GM18502 (cell line): ENCODE results near the gene GAPDHS.

Source experiments
- ATAC-seq: cut with Tn5 transposase; IDR thresholded peaks from one replicate; pipeline ENCODE4 v1.9.1; 2021; ENCODE audit warnings: mild to moderate bottlenecking; ENCODE audit not compliant: unreplicated experiment, poor library complexity

The GAPDHS gene

DNA sequence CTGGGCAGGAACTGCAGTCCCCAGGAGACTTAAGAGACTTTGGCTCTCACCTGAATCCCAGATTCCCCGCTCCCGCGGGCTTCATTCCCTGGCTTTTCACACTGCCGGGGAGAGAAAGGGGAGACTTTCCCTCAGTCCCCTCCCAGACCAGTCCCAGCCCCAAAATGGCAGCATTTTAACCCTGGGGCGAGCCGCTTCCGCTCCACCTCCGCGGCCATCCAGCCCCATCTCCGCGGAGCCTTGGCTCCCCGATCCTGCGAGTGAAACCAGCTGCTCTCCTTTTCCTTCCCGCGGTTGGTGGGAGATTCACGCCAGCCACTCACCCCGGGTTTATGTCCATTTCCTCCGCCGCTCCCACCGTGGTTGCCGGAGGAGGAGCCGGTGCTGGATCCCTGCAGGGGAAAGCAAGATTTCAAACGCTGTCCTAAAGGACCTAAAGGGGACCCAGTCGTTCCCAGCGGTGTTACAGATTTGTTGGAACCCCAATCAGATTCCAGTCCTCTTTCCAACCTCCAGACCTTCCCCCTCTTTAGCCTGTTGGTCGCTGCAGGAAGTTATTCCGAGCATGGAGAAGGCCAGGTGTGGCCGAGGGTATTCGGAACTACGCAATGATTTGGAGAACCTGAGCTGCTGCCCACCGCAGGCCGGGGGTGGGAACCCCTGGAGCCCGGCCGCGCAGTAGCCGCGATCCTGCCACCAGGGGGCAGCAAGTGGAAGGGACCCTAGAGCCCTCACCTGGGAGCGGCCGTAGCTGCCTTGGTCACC, 23.2 kb upstream of the GAPDHS start:
- ATAC-seq: peak; percentile 56

DNA sequence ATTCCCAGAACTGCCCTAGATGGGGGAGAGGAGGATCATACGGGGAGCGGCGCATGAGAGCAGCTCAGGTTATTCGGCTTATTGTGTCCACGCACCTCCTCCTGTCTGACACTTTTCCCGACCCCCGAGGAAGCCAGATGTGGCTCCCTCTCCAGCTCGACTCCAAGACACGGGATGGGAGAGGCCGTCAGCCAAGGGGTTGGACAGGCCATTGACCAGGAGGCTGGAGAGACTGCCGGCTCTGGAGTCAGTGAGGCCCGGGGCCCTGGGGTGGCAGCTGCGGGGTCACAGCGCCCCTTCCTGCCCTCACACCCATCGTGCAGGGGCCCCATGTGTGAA, 22.7 kb upstream of the GAPDHS start:
- ATAC-seq: no peak

DNA sequence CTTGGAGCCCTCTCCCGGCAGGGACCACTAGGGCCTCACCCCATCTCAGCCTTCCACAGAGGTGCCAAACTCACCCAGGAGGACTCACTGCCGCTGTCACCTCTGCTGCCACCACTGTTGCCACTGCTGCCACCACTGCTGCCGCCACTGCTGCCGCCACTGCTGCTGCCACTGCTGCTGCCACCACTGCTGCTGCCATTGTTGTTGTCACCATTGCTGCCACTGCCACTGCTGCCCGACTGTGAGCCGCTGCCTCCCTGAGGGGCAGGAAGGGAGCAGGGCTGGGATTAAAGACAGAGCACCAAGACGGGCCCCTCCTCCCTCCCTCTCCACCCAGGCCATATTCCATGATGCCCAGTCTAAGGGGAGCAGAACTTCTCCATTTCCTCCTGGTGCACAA, 21.9 kb upstream of the GAPDHS start:
- no peak for ATAC-seq

DNA sequence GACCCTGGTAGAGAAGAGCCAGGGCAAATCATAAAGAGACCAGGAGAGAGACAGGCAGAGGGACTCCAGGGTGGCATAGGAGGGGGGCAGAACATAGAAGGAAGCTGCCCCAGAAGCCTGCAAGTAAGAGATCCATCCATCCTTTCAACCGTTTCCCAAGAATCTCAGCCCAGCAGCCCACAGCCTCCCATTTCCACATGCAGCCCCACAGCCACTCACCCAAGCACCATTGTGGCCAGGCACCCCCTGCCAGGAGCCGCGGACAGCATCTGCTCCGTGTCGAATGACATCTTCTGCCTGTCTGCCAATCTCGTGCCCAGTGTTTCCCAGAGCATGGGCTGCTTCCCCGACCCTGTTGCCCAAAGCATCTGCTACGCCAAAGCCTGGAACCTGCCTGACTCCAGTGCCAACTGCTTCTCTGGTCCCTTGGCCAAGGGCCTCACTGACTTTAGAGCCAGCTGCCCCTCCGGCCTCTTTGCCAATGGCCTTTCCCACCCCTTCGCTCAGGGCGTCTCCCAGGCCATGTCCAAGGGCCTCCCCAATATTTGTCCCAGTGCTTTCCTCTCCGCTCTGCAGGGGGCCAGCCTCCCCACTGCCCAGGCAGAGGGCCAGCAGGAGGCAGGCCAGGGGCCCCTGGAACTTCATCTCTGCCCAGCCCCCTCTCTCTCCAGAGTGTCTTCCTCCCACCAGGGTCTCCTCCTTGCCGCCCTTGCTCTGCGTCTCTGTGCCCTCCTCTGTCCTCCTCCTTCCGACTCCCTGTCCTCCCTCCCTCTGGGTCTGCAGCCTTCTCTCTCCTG, 20.2 kb upstream of the GAPDHS start:
- no peak for ATAC-seq

DNA sequence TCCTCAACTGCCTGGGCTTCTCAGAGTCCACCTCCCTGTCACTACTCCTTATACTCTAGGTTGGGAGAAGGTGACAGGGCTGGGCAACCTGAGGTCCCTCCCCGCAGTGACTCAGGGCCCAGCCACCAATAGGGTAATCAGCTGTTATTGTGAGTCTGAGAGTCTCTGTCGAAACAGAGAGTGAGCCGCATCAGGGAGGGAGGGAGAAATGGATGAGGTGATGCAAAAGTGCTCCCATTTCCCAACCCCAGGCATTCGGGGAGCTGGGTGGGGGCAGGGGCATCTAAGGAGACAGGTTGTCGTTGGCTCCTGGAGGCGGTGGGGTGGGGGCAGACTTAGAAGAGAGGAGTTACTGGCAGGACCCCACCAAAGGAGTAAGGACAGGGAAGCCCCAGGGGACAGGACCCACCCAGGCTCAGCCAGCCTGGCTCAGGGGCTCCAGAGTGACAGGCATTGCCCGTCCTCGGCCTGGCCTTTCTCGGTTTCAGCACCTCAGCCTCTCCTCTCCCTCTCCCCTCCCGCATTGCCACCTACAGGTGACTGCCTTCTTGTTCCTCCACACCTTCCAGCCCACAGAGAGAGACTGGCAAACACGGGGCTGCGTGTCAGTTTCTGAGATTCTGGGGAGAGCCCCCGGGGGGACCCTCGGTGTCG, 19.5 kb upstream of the GAPDHS start, which contains the start of gene DMKN:
Gene DMKN, minus strand, starts transcription at position 22 of the 654 bp plus-strand sequence. CDS start 174 bp downstream, outside the sequence.
- ATAC-seq: no peak

DNA sequence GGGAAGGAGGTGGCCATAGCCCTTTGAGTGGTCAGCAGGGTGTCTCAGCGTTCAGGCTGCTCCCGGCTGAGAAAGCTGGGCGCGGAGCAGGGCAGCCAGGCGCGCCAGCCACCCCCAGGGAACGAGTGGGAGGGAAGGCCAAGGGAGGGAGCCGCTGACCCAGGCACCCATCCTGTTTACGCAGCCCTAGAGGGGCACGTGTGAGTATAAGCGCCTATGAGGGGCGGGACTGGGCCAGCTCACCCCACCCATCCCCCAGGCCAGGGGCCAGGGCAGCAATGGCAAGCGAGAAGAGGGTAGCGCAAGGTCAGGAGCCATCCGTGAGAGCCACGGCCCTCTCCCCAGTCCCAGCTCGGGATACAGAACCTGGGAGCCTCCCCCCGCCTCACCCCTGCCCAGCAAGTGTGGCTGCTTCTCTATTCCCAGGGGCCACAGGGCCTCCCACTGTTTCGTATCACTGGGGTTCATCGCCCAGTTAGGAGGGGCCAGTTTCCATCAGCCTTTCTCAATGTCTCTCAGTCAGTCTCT, 18.9 kb upstream of the GAPDHS start:
- no peak for ATAC-seq

DNA sequence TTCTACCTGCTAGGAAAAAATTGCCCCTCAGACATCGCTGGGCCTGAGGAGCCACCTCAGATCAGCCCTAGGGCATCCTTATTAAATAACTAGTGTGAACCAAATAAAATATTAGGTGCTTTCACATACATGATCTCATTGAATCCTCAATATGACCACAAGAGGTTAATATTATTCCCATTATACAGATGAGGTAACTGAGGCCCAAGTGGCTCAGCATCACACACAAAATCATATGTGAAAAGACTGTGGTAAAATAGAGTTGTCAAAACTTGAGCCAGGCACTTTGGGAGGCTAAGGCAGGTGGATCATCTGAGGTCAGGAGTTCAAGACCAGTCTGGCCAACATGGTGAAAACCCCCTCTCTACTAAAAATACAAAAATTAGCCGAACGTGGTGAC, 16.9 kb upstream of the GAPDHS start:
- no peak for ATAC-seq

DNA sequence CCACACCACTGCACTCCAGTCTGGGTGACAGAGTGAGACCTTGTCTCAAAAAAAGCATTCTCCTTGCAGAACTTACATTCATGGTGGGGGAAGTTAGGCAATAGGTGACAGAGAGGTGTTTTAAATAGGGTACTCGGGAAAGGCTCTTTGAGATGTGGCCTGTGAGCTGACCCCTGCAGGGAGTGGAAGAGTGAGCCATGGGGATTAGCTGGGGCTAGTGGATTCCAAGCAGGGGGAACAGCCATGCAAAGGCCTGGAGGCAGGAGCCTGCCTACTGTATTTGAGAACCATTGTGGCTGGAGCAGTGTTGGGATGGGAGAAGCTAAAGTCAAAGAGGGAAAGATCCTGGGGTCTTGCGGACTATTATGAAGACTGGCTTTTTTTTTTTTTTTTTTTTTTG, 15.9 kb upstream of the GAPDHS start:
- no peak for ATAC-seq

DNA sequence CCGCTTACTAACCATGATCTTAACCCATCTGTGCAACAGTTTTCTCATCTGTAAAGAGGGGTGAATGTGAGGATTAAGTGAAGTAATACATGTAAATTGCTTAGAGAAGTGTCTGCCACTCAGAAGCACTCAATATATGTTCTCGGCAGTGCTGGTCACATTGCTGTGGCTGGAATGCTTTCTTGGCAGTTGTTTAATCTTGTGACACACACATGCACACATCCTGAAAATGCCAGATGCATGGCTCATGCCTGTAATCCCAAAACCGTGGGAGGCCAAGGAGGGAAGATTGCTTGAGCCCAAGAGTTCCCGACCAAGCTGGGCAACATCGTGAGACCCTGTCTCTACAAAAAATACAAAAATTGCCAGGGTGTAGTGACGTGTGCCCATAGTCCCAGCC, 14.9 kb upstream of the GAPDHS start:
- ATAC-seq: no peak

DNA sequence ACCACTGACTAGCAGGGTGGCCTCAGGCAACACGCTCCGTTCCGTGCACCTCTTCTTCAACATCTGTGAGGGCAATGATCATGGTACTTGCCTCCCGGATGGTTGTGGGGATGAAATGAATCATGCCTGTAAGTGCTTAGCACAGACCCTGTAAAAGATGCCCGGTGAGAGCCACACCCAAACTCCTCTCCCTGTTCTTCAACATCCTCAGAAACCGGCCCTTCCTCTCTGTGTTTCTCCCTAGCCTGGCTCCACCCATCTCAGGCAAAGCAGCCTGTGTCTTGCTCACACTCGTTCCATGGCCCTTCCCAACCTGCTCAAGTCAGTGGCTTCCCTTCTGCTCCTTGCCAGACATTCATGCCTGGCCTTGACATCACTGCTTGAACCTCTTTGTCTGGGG, 14.0 kb upstream of the GAPDHS start:
- no peak for ATAC-seq

DNA sequence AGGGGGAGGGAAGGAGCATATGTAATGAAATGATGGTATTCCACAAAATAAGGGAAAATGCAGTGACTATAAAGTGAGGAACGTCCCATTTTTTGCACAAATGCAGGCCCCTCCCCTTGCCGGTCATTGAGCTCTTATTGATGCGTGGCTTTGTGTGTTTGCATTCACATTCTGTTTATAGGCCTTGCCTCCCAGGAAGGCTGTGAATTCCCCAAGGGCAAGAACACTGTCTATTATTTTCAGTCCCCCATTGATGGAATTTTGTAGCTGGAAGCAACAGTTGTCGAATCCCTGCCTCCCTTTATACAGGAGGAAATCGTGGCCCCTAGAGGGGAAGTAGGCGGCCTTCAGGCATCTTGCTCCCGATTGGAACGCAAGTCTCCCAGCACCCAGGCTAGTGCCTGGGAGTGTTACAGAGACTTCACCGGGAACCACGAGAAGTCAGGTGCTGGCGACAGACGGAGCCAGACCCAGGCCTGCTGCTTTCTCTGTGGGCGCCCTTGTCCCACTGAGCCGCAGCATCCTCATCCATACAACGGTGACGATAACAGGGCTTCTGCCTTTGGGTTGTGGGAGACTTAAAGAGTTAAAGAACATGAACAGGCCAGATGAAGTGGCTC, 12.0 kb upstream of the GAPDHS start:
- no peak for ATAC-seq

DNA sequence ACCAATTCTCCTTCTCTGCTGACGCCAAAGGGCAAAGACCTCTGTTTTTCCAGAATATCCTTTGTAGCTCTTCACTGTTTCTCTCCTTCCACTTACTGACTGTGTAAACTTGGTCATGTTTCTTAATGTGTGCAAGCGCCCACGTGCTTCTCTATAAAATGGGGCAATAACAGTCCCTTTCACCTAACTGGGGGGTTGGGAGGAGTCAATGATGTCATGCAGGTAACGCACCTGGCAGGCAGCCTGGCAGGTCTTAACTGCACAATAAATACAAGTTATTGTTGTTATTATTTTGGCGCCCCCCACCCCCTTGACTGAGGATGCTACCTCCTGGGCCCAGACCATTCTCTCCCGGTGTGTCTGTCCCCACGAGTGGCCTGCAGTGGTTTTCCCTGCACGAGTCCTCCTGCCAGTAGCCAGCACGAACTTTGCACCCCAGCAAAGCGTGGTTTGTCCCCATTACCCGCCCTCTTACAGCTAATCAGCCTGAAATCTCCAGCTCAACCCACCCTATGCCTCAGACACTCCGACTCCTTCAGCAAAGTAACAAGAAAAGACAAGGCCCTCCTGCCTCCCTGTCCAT, 10.4 kb upstream of the GAPDHS start:
- ATAC-seq: no peak

DNA sequence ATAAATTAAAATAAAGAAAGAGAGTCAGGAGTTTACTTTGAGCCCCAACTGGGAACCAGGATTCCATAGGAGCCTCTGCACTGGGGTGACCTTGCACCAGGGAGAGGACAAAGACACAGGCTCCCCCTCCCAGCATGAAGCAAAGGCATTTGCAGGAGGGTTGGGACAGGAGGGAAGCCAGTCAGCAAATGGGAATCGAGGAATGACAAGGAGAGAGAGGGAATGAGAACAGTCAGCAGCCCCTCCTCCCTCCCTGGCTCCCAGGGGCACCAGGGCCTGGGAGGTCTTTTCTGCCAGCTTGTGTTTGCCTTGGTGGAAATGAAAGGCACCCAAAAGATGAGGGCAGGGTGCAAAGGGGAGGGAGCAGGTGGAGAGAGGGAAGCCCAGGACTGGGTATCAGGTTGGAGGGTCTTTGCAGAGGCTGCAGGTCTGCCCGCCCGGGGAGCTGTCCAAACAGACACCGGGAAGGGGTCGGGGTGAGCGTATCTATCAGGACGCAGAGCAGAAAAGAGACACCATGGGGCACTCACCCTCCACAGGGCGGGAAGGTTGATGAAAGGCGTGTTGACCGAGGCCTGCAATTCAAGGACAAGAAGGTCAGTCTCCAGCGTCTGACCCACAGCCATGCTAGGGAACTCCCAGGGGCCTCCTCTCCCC, 8.9 kb upstream of the GAPDHS start:
- ATAC-seq: no peak

DNA sequence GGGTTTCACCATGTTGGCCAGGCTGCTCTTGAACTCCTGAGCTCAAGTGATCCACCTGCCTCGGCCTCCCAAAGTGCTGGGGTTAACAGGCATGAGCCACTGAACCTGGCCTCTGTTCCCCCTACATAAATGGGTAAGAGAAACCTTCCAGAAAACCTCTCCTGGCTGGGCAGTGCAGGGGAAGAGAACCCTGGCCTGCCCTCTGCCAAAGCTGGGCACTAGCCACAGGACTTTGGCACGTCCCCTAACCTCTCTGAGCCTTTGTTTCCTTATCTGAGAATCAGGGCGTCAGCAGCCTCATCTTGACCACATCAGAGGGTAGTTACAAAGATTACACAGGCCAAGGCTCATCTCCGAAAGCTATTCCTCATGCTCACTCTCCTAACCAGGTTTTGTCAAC, 7.4 kb upstream of the GAPDHS start:
- no peak for ATAC-seq

DNA sequence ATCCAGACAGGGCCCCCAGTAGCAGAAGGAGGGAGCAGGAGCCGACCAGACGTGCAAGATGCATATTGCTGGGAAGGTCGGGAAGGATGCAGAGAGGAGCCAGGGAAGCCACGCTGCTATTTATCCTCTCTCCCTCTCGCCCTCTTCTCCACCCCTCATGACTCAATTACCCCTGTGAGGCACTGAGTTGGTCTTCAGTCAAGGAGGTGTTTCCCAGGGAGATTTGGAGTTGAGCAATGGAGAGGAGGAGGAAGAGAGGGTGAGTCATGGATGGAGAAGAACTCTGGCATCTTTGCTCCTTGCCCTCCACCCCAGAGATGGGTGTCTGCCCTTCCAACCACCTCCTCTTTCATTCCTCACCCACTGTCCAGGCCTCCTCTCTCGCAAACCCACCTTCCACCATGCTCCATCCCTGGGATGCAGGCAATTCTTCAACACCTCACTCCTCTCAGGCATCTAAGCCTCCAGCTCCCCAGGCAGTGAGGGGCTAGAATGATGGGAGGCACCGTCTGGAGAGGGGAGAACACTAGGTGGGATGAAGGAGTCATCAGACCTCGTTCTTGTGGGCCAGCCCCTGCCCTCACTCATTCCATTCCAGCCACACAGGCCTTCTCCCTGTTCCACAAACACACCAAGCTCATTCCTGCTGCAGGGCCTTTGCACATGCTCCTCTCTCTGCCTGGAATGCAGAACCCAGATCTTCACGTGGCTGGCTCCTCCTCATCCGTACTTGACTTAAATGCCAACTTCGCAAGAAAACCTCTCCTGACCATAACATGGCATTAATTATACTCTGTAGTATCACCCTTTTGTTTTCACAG, 4.8 kb upstream of the GAPDHS start, which contains the start of gene SBSN:
Gene SBSN, minus strand, starts transcription at position 94 of the 821 bp plus-strand sequence. Its CDS starts 30 bp downstream, at position 64.
- ATAC-seq: no peak

DNA sequence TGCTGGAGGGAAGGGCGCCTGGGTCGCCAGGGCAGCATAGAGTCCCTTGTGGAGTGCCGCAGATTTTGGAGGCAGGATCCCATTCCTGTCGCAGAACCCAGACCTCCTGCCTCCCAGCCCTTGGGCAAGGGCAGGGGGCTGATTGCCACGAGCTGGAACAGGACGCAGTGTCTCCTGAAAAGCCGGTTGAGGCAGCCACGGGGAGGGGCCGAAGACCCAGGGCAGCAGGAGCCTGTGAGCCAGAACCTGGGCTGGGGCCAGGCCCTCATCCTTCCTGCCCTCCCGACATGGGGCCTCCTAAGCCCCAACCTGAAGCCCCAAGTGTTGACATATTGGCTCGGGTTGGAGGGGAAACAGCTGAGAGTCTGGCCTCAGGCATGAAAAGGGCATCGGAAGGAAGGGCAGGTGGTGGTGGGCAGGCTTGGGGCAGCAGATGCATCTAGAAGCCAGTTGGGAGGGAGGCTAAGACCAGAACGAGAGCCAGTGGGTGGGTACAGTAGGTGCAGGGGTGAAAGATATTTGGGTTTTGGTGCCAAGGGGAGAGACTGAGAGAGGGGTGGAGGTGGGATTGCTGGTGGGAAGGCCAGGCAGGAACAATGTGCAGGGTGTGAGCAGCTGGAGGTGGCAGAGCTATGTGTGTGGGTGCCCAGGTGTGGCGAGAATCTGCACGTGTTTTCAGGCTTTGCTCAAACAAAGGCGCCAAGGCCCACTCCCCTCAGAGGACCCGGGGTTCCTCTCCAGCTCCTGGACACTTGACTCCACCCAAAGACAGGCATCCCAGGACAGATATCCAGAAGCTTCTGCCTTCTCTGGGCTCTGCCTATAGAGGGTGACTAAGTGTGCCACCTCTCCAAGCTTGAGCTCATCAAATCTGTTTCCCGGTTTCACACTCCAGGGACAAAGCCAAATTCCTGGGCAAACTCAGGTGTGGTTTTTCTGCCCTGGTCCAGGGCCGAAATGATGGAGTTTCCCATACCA, 3.7 kb upstream of the GAPDHS start:
- ATAC-seq: no peak

DNA sequence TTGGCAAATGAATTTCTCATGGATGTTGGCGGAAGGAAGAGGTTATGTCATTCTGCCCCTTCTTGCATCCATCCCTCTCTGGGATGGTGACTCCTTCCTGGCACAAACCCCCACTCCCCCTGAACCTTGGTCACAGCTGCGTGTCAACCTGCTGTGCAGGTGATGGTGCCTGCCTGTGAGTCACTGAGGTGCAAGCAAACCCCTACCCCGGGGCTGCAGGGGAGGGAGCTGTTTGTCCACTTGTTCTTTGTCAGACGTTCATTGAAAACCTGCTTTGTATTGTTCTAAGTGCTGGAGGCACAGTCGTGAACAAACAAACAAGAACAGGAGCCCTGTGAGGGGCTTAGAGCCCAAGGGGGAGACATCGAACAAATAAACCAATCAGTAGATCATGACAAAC, 2.0 kb upstream of the GAPDHS start:
- no peak for ATAC-seq
